NB4 (cell line): ENCODE data around the gene LTBP4.

Experiments used
- POLR2A ChIP-seq: IDR thresholded peaks from 2 replicates; pipeline ENCODE4 v1.6.1; 2011; ENCODE audit warnings: mild to moderate bottlenecking; ENCODE audit not compliant: insufficient read length; ENCODE audit errors: extremely low read depth
- TF ChIP-seq, protein P1 (sequence below): IDR thresholded peaks from one replicate; pipeline ENCODE4 v1.5.1; 2012; ENCODE audit warnings: low read depth, low read length
- TF ChIP-seq, protein P2 (sequence below): IDR thresholded peaks from 2 replicates; pipeline ENCODE4 v1.6.1; 2011; ENCODE audit warnings: low read depth, low read length

DNA sequence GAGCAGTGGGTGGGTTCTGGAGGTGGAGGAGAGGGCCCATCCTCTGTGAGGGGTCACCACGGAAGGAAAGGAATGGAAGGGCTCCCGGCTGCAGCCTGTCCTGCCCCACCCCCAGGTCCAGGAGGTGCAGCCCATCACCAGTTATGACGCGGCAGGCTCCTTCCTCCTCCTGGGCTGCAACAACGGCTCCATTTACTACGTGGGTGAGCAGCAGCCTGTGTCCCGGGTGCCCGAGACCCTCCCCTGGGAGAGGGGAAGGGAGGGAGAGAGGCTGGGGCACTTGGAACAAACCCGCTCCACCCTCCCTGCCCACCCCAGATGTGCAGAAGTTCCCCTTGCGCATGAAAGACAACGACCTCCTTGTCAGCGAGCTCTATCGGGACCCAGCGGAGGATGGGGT, 17.9 kb upstream of the LTBP4 start:
- TF ChIP-seq, protein P1, sequence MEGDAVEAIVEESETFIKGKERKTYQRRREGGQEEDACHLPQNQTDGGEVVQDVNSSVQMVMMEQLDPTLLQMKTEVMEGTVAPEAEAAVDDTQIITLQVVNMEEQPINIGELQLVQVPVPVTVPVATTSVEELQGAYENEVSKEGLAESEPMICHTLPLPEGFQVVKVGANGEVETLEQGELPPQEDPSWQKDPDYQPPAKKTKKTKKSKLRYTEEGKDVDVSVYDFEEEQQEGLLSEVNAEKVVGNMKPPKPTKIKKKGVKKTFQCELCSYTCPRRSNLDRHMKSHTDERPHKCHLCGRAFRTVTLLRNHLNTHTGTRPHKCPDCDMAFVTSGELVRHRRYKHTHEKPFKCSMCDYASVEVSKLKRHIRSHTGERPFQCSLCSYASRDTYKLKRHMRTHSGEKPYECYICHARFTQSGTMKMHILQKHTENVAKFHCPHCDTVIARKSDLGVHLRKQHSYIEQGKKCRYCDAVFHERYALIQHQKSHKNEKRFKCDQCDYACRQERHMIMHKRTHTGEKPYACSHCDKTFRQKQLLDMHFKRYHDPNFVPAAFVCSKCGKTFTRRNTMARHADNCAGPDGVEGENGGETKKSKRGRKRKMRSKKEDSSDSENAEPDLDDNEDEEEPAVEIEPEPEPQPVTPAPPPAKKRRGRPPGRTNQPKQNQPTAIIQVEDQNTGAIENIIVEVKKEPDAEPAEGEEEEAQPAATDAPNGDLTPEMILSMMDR = no peak
- no peak for TF ChIP-seq POLR2A
- TF ChIP-seq, protein P2, sequence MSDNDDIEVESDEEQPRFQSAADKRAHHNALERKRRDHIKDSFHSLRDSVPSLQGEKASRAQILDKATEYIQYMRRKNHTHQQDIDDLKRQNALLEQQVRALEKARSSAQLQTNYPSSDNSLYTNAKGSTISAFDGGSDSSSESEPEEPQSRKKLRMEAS = no peak
